Natural killer cell (primary cell): ENCODE data around the gene MRPS5. TPM values are rescaled to one million over a fixed set of nuclear protein-coding genes. Genes with fewer than 3 reads are reported as not detected.

Experiments used
- ATAC-seq, 3 donors: fragments of 150-1000 bp in 2 of 3; fragments of 200-7000 bp in 1 of 3; cut with Tn5 transposase; 1 replicate in 1 of 3; 2 replicates in 2 of 3; pipeline ENCODE4 v1.10.0; 2021; ENCODE audit warnings: mild to moderate bottlenecking in 2 of 3, moderate library complexity in 2 of 3
- DNase-seq, 2 donors: peaks; one replicate each; pipeline versions ENCODE4 v3.0.0 to v3.0.0-alpha.2; 2013 to 2021; ENCODE audit warnings: mixed read lengths in 1 of 2
- H3K27ac ChIP-seq: one replicate; pipeline ENCODE4 v1.5.1; 2013; ENCODE audit warnings: mild to moderate bottlenecking, low read length
- H3K27me3 ChIP-seq: one replicate; pipeline ENCODE4 v1.6.1; 2013; ENCODE audit warnings: low read length; ENCODE audit not compliant: control insufficient read depth, insufficient read depth
- H3K36me3 ChIP-seq: one replicate; pipeline ENCODE4 v1.6.1; 2013; ENCODE audit warnings: low read length; ENCODE audit not compliant: control insufficient read depth, insufficient read depth
- H3K4me1 ChIP-seq: one replicate; pipeline ENCODE4 v1.6.1; 2013; ENCODE audit warnings: low read length; ENCODE audit not compliant: control insufficient read depth, insufficient read depth
- H3K4me3 ChIP-seq: one replicate; pipeline ENCODE4 v1.5.1; 2013; ENCODE audit warnings: low read length
- H3K9me3 ChIP-seq: one replicate; pipeline ENCODE4 v1.6.1; 2013; ENCODE audit warnings: low read length; ENCODE audit not compliant: control insufficient read depth, insufficient read depth
- H3K27ac Mint-ChIP-seq, 2 donors: one replicate each; pipeline ENCODE4 v1.8.0; 2022; ENCODE audit warnings: mild to moderate bottlenecking in 2 of 2, mixed read lengths in 2 of 2, moderate library complexity in 1 of 2
- H3K27me3 Mint-ChIP-seq, 2 donors: one replicate each; pipeline ENCODE4 v1.8.0; 2022; ENCODE audit warnings: low read depth in 2 of 2, mixed read lengths in 2 of 2
- H3K36me3 Mint-ChIP-seq: one replicate; pipeline ENCODE4 v1.8.0; 2022; ENCODE audit warnings: mixed read lengths
- H3K4me1 Mint-ChIP-seq, 2 donors: one replicate each; pipeline ENCODE4 v1.8.0; 2022; ENCODE audit warnings: mixed read lengths in 2 of 2
- H3K4me3 Mint-ChIP-seq: one replicate; pipeline ENCODE4 v1.8.0; 2022; ENCODE audit warnings: mild to moderate bottlenecking, moderate library complexity, mixed read lengths
- H3K9me3 Mint-ChIP-seq, 2 donors: one replicate each; pipeline ENCODE4 v1.8.0; 2022; ENCODE audit warnings: mixed read lengths in 2 of 2
- WGBS: methylation state at CpG from one replicate; pipeline ENCODE4 v1.1.7; 2013; ENCODE audit warnings: missing lambda C conversion rate; ENCODE audit not compliant: insufficient coverage; 5-methylcytosine and 5-hydroxymethylcytosine counted together
- intact Hi-C: fragments of 100-400 bp; cut with micrococcal nuclease; formaldehyde crosslinking; loops from one replicate; pipeline ENCODE4 v1.14.2; 2022
- total RNA-seq, 4 donors: library from RNA; stranded (reverse); fragments of 120-200 nt in 1 of 4; gene quantifications; one replicate each; pipeline versions ENCODE4 v1.2.3 to v1.2.4, GENCODE V29; 2013 to 2022
- TF ChIP-seq, protein P1 (sequence below): fragments of 200-600 bp; IDR thresholded peaks from one replicate; pipeline ENCODE4 v1.8.0; 2022; ENCODE audit warnings: antibody characterized with exemption

The MRPS5 gene
- total RNA-seq, 3 donors from 2014 or later (not counting 1 experiment from before 2014, with no cell fraction given), result 26.4 to 40.0 (median 29.8) TPM

DNA sequence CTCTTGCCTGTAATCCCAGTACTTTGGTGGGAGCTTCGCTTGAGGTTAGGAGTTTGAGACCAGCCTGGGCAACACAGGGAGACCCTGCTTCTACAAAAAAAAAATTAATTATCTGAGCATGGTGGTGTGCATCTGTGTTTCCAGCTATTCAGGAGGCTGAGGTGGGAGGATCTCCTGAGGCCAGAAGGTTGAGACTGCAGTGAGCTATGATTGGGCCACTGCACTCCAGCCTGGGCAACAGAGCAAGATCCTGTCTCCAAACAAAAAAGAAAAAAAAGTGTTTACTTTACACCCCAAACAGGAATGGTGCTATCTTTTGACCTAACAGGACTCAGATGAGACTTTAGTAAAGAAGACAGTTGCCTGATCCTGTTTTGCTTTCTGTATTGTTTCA lies 60.5 kb downstream of the MRPS5 start:
- no peaks in the 10 kb centered on the region for H3K36me3 Mint-ChIP-seq
- 80% methylated on average over 1 of the region's 1 CpG for WGBS
- Histone ChIP-seq H3K9me3 (no peaks in the 10 kb centered on the region), H3K36me3 (no peaks in the 10 kb centered on the region), H3K27ac (no peak overlapping the region), H3K27me3 (no peaks in the 10 kb centered on the region), H3K4me3 (no peak overlapping the region), H3K4me1 (no peaks in the 10 kb centered on the region)
- intact Hi-C loops, result no loop called here
- ATAC-seq, result no peak
- H3K27ac Mint-ChIP-seq, result no peak overlapping the region
- TF ChIP-seq, protein P1, sequence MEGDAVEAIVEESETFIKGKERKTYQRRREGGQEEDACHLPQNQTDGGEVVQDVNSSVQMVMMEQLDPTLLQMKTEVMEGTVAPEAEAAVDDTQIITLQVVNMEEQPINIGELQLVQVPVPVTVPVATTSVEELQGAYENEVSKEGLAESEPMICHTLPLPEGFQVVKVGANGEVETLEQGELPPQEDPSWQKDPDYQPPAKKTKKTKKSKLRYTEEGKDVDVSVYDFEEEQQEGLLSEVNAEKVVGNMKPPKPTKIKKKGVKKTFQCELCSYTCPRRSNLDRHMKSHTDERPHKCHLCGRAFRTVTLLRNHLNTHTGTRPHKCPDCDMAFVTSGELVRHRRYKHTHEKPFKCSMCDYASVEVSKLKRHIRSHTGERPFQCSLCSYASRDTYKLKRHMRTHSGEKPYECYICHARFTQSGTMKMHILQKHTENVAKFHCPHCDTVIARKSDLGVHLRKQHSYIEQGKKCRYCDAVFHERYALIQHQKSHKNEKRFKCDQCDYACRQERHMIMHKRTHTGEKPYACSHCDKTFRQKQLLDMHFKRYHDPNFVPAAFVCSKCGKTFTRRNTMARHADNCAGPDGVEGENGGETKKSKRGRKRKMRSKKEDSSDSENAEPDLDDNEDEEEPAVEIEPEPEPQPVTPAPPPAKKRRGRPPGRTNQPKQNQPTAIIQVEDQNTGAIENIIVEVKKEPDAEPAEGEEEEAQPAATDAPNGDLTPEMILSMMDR, result no peak
- peaks cover 0 to 6% of the 10 kb centered on the region in 2 donors for H3K27me3 Mint-ChIP-seq
- no peaks in the 10 kb centered on the region for H3K4me1 Mint-ChIP-seq
- no peak for DNase-seq
- H3K9me3 Mint-ChIP-seq, result no peaks in the 10 kb centered on the region
- no peak overlapping the region for H3K4me3 Mint-ChIP-seq

DNA sequence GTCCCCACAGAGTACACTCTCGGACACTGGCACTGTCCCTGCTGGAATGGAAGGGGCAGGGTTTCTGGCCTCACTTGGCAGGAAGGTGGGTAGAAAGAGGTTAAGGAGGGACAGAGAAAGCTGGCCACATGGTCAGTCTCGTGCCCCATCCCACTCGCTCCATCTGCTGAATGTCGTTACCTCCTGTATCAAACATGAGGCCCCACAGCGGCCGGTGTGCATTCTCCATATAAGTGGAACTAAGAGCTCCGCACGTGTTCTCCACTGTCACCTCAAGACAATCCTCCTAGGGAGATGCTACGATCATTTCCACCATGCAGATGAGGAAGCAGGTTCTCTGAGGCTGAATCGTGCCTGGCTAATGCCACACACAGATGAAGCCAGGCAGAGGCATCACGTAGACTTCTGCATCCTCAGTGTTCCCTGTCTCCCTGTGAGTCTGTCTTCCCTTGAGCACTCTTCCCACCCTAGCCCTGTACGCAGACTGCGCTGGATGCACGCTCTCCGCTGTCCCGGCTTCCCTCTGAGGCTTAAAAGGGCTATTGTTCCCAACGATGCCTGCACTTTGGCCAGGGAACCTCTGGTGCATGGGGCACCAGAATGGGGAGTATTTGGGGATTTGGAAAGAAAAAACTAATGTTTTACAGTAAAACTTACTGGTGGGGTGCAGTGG lies 61.0 kb downstream of the MRPS5 start:
- H3K36me3 Mint-ChIP-seq, result no peaks in the 10 kb centered on the region
- 92% methylated on average over 17 of the region's 17 CpGs for WGBS
- no peak overlapping the region for H3K4me3 Mint-ChIP-seq
- H3K27ac ChIP-seq, result no peak overlapping the region
- intact Hi-C loops, result no loop called here
- no peaks in the 10 kb centered on the region for H3K9me3 Mint-ChIP-seq
- no peaks in the 10 kb centered on the region for H3K27me3 ChIP-seq
- peaks cover 0 to 6% of the 10 kb centered on the region in 2 donors for H3K27me3 Mint-ChIP-seq
- no peaks in the 10 kb centered on the region for H3K4me1 ChIP-seq
- H3K4me3 ChIP-seq, result no peak overlapping the region
- H3K27ac Mint-ChIP-seq, result no peak overlapping the region
- TF ChIP-seq, protein P1, result no peak
- no peaks in the 10 kb centered on the region for H3K4me1 Mint-ChIP-seq
- H3K36me3 ChIP-seq, result no peaks in the 10 kb centered on the region
- ATAC-seq, result no peak
- H3K9me3 ChIP-seq, result no peaks in the 10 kb centered on the region
- no peak for DNase-seq

DNA sequence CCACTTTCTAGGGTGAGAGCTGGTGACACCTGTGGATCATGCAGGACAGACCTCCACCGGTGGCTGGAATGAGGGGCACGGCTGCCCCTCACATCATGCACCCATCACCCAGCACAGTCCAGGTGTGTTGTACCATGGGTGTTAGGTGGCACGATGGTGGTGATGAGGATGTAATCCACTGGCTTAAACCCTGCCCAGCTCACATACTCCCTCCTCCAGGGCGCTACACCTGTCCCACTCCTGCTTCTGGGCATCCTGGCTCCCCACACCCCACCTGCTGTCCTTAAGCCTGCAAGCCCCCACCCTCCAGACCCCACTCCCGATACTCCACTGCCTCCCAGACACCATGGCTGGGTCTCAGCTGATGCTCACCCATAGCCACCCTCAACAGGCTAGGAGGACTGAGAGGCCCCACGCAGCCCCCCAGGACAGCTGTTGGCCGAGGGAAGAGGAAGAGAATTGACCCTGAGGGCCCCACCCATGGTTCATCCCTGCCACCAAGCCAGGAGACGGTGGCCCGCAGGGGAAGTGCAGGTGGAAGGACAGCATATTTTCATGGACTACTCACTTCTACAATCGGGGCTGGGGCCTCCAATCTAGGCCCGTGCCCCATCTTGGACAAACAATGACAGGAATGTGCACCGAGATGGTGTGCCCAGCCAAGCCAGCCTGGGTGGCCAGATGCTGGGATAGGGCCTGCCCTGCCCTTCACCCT lies 61.8 kb downstream of the MRPS5 start:
- Mint-ChIP-seq H3K27ac (no peak overlapping the region), H3K9me3 (no peaks in the 10 kb centered on the region), H3K4me1 (no peaks in the 10 kb centered on the region), H3K36me3 (no peaks in the 10 kb centered on the region), H3K27me3 (peaks cover 0 to 6% of the 10 kb centered on the region in 2 donors), H3K4me3 (no peak overlapping the region)
- Histone ChIP-seq H3K36me3 (no peaks in the 10 kb centered on the region), H3K4me3 (no peak overlapping the region), H3K9me3 (no peaks in the 10 kb centered on the region), H3K4me1 (no peaks in the 10 kb centered on the region), H3K27ac (no peak overlapping the region), H3K27me3 (no peaks in the 10 kb centered on the region)
- TF ChIP-seq, protein P1, result no peak
- intact Hi-C loops, result no loop called here
- DNase-seq, result no peak
- WGBS, result 89% methylated on average over 10 of the region's 12 CpGs
- no peak for ATAC-seq
